Nephron progenitor cell (in vitro differentiated cells): ENCODE data around the gene CTNNA3.

Experiments
- DNase-seq: peaks from one replicate; pipeline ENCODE4 v3.0.0; 2021
- H3K27ac Mint-ChIP-seq: 2 replicates; pipeline ENCODE4 v1.8.0; 2021; ENCODE audit warnings: mild to moderate bottlenecking, moderate library complexity, mixed read lengths
- H3K27me3 Mint-ChIP-seq: 2 replicates; pipeline ENCODE4 v1.8.0; 2021; ENCODE audit warnings: mild to moderate bottlenecking, low read depth, mixed read lengths; ENCODE audit not compliant: poor library complexity
- H3K36me3 Mint-ChIP-seq: 2 replicates; pipeline ENCODE4 v1.8.0; 2021; ENCODE audit warnings: low read depth, mixed read lengths
- H3K4me1 Mint-ChIP-seq: 2 replicates; pipeline ENCODE4 v1.8.0; 2021; ENCODE audit warnings: mixed read lengths
- H3K4me3 Mint-ChIP-seq: 2 replicates; pipeline ENCODE4 v1.8.0; 2021; ENCODE audit warnings: mild to moderate bottlenecking, moderate library complexity, mixed read lengths
- H3K9me3 Mint-ChIP-seq: 2 replicates; pipeline ENCODE4 v1.8.0; 2021; ENCODE audit warnings: mild to moderate bottlenecking, moderate library complexity, mixed read lengths
- CTCF ChIP-seq: fragments of 200-600 bp; sonication (generic); IDR thresholded peaks from 2 replicates; pipeline ENCODE4 v1.5.0; 2021; ENCODE audit warnings: antibody characterized with exemption

The CTNNA3 gene

GRCh38 chr10:65964205-65964604, 1731.8 kb downstream of the CTNNA3 start:
- H3K4me1 Mint-ChIP-seq: no peaks in the 10 kb centered on the region
- no peak for DNase-seq
- H3K4me3 Mint-ChIP-seq: no peak overlapping the region
- no peaks in the 10 kb centered on the region for H3K27me3 Mint-ChIP-seq
- H3K9me3 Mint-ChIP-seq: peaks cover 7% of the 10 kb centered on the region
- H3K36me3 Mint-ChIP-seq: no peaks in the 10 kb centered on the region
- no peak for TF ChIP-seq CTCF
- H3K27ac Mint-ChIP-seq: no peak overlapping the region

GRCh38 chr10:65952086-65952485, 1743.9 kb downstream of the CTNNA3 start:
- no peak for DNase-seq
- no peaks in the 10 kb centered on the region for H3K27me3 Mint-ChIP-seq
- no peak for TF ChIP-seq CTCF
- H3K4me1 Mint-ChIP-seq: no peaks in the 10 kb centered on the region
- H3K27ac Mint-ChIP-seq: no peak overlapping the region
- no peaks in the 10 kb centered on the region for H3K36me3 Mint-ChIP-seq
- H3K4me3 Mint-ChIP-seq: no peak overlapping the region
- peaks cover 10% of the 10 kb centered on the region for H3K9me3 Mint-ChIP-seq

- no peaks in the 10 kb centered on the region for H3K27me3 Mint-ChIP-seq
- H3K4me3 Mint-ChIP-seq: no peak overlapping the region
- no peak for DNase-seq
- no peak overlapping the region for H3K27ac Mint-ChIP-seq
- H3K36me3 Mint-ChIP-seq: no peaks in the 10 kb centered on the region
- no peak for TF ChIP-seq CTCF
- H3K9me3 Mint-ChIP-seq: peaks cover 10% of the 10 kb centered on the region
- no peaks in the 10 kb centered on the region for H3K4me1 Mint-ChIP-seq
These were observed 1745.9 kb downstream of the CTNNA3 start for GRCh38 chr10:65950075-65950474.

DNA sequence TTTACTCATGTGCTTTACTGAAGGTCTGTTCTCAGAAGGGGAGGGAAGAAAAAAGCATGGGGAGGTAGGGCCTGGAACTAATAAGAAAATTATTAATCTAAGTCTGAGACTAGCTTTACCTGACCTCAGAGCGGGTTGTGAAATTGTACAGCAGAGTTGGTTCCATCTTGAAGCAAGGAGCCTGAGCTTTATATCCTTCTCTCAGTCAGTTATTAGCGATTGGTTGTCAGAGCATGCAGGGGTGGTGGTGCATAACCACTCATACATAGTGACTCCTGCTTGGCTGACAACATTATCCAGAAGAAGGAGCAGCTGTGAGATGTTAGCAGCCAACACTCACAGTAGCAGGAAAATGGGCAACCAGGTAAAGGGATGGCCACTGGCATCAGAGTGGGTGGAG, 1746.5 kb downstream of the CTNNA3 start:
- no peak for TF ChIP-seq CTCF
- no peaks in the 10 kb centered on the region for H3K36me3 Mint-ChIP-seq
- no peak overlapping the region for H3K27ac Mint-ChIP-seq
- no peak overlapping the region for H3K4me3 Mint-ChIP-seq
- DNase-seq: no peak
- no peaks in the 10 kb centered on the region for H3K27me3 Mint-ChIP-seq
- H3K4me1 Mint-ChIP-seq: no peaks in the 10 kb centered on the region
- peaks cover 5% of the 10 kb centered on the region for H3K9me3 Mint-ChIP-seq

- no peak overlapping the region for H3K27ac Mint-ChIP-seq
- no peak for TF ChIP-seq CTCF
- no peaks in the 10 kb centered on the region for H3K36me3 Mint-ChIP-seq
- H3K9me3 Mint-ChIP-seq: no peaks in the 10 kb centered on the region
- H3K27me3 Mint-ChIP-seq: no peaks in the 10 kb centered on the region
- no peak for DNase-seq
- H3K4me3 Mint-ChIP-seq: no peak overlapping the region
- no peaks in the 10 kb centered on the region for H3K4me1 Mint-ChIP-seq
These were observed 1750.9 kb downstream of the CTNNA3 start for GRCh38 chr10:65945061-65945460.

GRCh38 chr10:65943451-65943850, 1752.5 kb downstream of the CTNNA3 start:
- no peak for TF ChIP-seq CTCF
- Mint-ChIP-seq H3K36me3 (no peaks in the 10 kb centered on the region), H3K4me3 (no peak overlapping the region), H3K27me3 (no peaks in the 10 kb centered on the region), H3K4me1 (no peaks in the 10 kb centered on the region), H3K9me3 (no peaks in the 10 kb centered on the region), H3K27ac (peak overlapping the region; percentile 29)
- no peak for DNase-seq
